Upper lobe of left lung (tissue), 6 donors: Measurements from ENCODE around the gene EZH2. TPM values are rescaled to one million over a fixed set of nuclear protein-coding genes. Genes with fewer than 3 reads are reported as not detected.

ENCODE experiments used
- ATAC-seq, 2 donors: fragments of 200-7000 bp; cut with Tn5 transposase; one replicate each; pipeline ENCODE4 v1.9.1; 2022; ENCODE audit warnings: mild to moderate bottlenecking in 2 of 2, moderate library complexity in 2 of 2; ENCODE audit not compliant: low FRiP score in 2 of 2
- DNase-seq, 2 donors: peaks; one replicate each; pipeline ENCODE4 v3.0.0-alpha.2; 2019 to 2020
- H3K27ac ChIP-seq, 4 donors: fragments of 200-600 bp; sonication (generic); one replicate each; pipeline ENCODE4 v1.5.1; 2016 to 2019
- H3K27me3 ChIP-seq, 4 donors: fragments of 200-600 bp; sonication (generic); one replicate each; pipeline ENCODE4 v1.5.1; 2017 to 2019
- H3K36me3 ChIP-seq, 4 donors: fragments of 200-600 bp; sonication (generic); one replicate each; pipeline ENCODE4 v1.5.1; 2016 to 2019
- H3K4me1 ChIP-seq, 4 donors: fragments of 200-600 bp; sonication (generic); one replicate each; pipeline ENCODE4 v1.5.1; 2018 to 2019
- H3K4me3 ChIP-seq, 4 donors: fragments of 200-600 bp; sonication (generic); one replicate each; pipeline ENCODE4 v1.5.1; 2017 to 2019; ENCODE audit warnings: mild to moderate bottlenecking in 2 of 4, moderate library complexity in 1 of 4
- H3K9me3 ChIP-seq, 4 donors: fragments of 200-600 bp; sonication (generic); one replicate each; pipeline ENCODE4 v1.5.1; 2018 to 2019
- CTCF ChIP-seq, 6 experiments: fragments of 450-650 bp in 4 of 6; fragments of 200-600 bp in 2 of 6; sonication (generic) in 2 of 6; IDR thresholded peaks; one replicate each; pipeline ENCODE4 v1.5.1; 2016 to 2019; ENCODE audit warnings: antibody characterized with exemption in 6 of 6
- EP300 ChIP-seq, 4 donors: sonication (generic); formaldehyde crosslinking; IDR thresholded peaks; one replicate each; pipeline ENCODE4 v1.5.1; 2017; ENCODE audit warnings: antibody characterized with exemption in 4 of 4, control low read depth in 2 of 4
- POLR2A ChIP-seq, 4 donors: fragments of 450-650 bp; IDR thresholded peaks; one replicate each; pipeline ENCODE4 v1.5.1; 2016 to 2017; ENCODE audit warnings: antibody characterized with exemption in 4 of 4, mild to moderate bottlenecking in 2 of 4
- POLR2AphosphoS5 ChIP-seq, 2 donors: sonication (generic); formaldehyde crosslinking; IDR thresholded peaks; one replicate each; pipeline ENCODE4 v1.5.1; 2017; ENCODE audit warnings: antibody characterized with exemption in 2 of 2
- WGBS, 2 donors: methylation state at CpG; one replicate each; pipeline ENCODE4 v1.1.5; 2017 to 2018; 5-methylcytosine and 5-hydroxymethylcytosine counted together
- total RNA-seq, 6 donors: library from RNA; depleted of rRNA in 4 of 6; stranded (reverse); fragments of >200 nt in 4 of 6; gene quantifications; one replicate each; pipeline versions ENCODE4 v1.1.0 to v1.2.1, GENCODE V29; 2016 to 2021
- donor health status: DM: no; HTN: no; CAD: no; lungs with moderate emphysema.
- donor health status: DM: no; HTN: yes; CAD: no; lungs with severe emphysema.

EZH2 gene
- total RNA-seq, 6 donors from 2014 or later: 0.89 to 4.6 (median 3.1) TPM

- H3K36me3 ChIP-seq: no peaks in the 10 kb centered on the region
- DNase-seq: no peak
- H3K27ac ChIP-seq: no peak overlapping the region
- no peak overlapping the region for H3K4me3 ChIP-seq
- no peaks in the 10 kb centered on the region for H3K27me3 ChIP-seq
- no peak for TF ChIP-seq POLR2A (IDR thresholded peaks at IDR 0.05)
- no peak for TF ChIP-seq POLR2AphosphoS5 (IDR thresholded peaks at IDR 0.05)
- TF ChIP-seq EP300 (IDR thresholded peaks at IDR 0.05): no peak
- no peak for TF ChIP-seq CTCF (IDR thresholded peaks at IDR 0.05)
- peak in 1 of 2 donors; percentile 14 for ATAC-seq
- H3K9me3 ChIP-seq: no peaks in the 10 kb centered on the region
- WGBS, 2 donors: 65 to 69% methylated on average over 5 of the region's 5 CpGs
- H3K4me1 ChIP-seq: no peaks in the 10 kb centered on the region
Observed at GRCh38 chr7:148856891-148857290, 27.2 kb downstream of the EZH2 start.

- H3K27ac ChIP-seq: no peak overlapping the region
- H3K27me3 ChIP-seq: no peaks in the 10 kb centered on the region
- no peaks in the 10 kb centered on the region for H3K4me1 ChIP-seq
- no peak for DNase-seq
- 79 to 80% methylated on average over 2 of the region's 2 CpGs for WGBS, 2 donors
- ATAC-seq: peak in 1 of 2 donors; percentile 10
- TF ChIP-seq CTCF (IDR thresholded peaks at IDR 0.05): no peak
- TF ChIP-seq EP300 (IDR thresholded peaks at IDR 0.05): no peak
- TF ChIP-seq POLR2AphosphoS5 (IDR thresholded peaks at IDR 0.05): no peak
- H3K36me3 ChIP-seq: no peaks in the 10 kb centered on the region
- H3K9me3 ChIP-seq: no peaks in the 10 kb centered on the region
- no peak overlapping the region for H3K4me3 ChIP-seq
Observed at GRCh38 chr7:148856578-148856881, 27.6 kb downstream of the EZH2 start.

- no peak for TF ChIP-seq POLR2A (IDR thresholded peaks at IDR 0.05)
- no peak for TF ChIP-seq POLR2AphosphoS5 (IDR thresholded peaks at IDR 0.05)
- TF ChIP-seq EP300 (IDR thresholded peaks at IDR 0.05): no peak
- no peak for TF ChIP-seq CTCF (IDR thresholded peaks at IDR 0.05)
- Histone ChIP-seq H3K4me3 (no peak overlapping the region), H3K27me3 (no peaks in the 10 kb centered on the region), H3K9me3 (no peaks in the 10 kb centered on the region), H3K27ac (no peak overlapping the region), H3K4me1 (no peaks in the 10 kb centered on the region), H3K36me3 (no peaks in the 10 kb centered on the region)
- WGBS, 2 donors: 95% methylated on average over 1 of the region's 1 CpG
- no peak for DNase-seq
- ATAC-seq: no peak
Observed at GRCh38 chr7:148854983-148855382, 29.1 kb downstream of the EZH2 start.

- WGBS, 2 donors: 88% methylated on average over 1 of the region's 1 CpG
Observed at GRCh38 chr7:148852272-148852671, 31.8 kb downstream of the EZH2 start.

More at GRCh38 chr7:148852272-148852671, 31.8 kb downstream of the EZH2 start:
- DNase-seq (no peak), ATAC-seq (peak in 1 of 2 donors; percentile 37)
- Histone ChIP-seq H3K27me3 (no peaks in the 10 kb centered on the region), H3K27ac (no peak overlapping the region), H3K36me3 (no peaks in the 10 kb centered on the region), H3K4me3 (no peak overlapping the region), H3K9me3 (no peaks in the 10 kb centered on the region), H3K4me1 (no peaks in the 10 kb centered on the region)
- TF ChIP-seq CTCF (IDR thresholded peaks at IDR 0.05) (no peak), EP300 (IDR thresholded peaks at IDR 0.05) (no peak), POLR2A (IDR thresholded peaks at IDR 0.05) (no peak), POLR2AphosphoS5 (IDR thresholded peaks at IDR 0.05) (no peak)
